GM21576 (cell line): ENCODE results near the gene NAMPT.
"Not testable (repeated sequence)": the region's sequence is repeated elsewhere in the genome, so short reads cannot be mapped to it uniquely, and the experiment has no call there.

Source experiments
- ATAC-seq: cut with Tn5 transposase; IDR thresholded peaks from one replicate; pipeline ENCODE4 v1.9.1; 2021; ENCODE audit warnings: mild to moderate bottlenecking, moderate library complexity; ENCODE audit not compliant: unreplicated experiment

The NAMPT gene

GRCh38 chr7:106236065-106236464, 48.7 kb downstream of the NAMPT start:
- no peak for ATAC-seq

GRCh38 chr7:106234425-106234824, 50.4 kb downstream of the NAMPT start:
- no peak for ATAC-seq

- ATAC-seq = no peak
These were observed 52.8 kb downstream of the NAMPT start for GRCh38 chr7:106231856-106232490.

GRCh38 chr7:106225856-106226255, 58.9 kb downstream of the NAMPT start:
- no peak for ATAC-seq

- ATAC-seq = no peak
These were observed 60.0 kb downstream of the NAMPT start for GRCh38 chr7:106224797-106225196.

GRCh38 chr7:106223156-106223555, 61.6 kb downstream of the NAMPT start:
- ATAC-seq = no peak

- no peak for ATAC-seq
These were observed 62.2 kb downstream of the NAMPT start for GRCh38 chr7:106222545-106222944.

- no peak for ATAC-seq
These were observed 64.5 kb downstream of the NAMPT start for GRCh38 chr7:106220307-106220706.

- ATAC-seq = no peak
These were observed 65.6 kb downstream of the NAMPT start for GRCh38 chr7:106219170-106219569.

- no peak for ATAC-seq
These were observed 66.2 kb downstream of the NAMPT start for GRCh38 chr7:106218546-106218945.

- no peak for ATAC-seq
These were observed 67.8 kb downstream of the NAMPT start for GRCh38 chr7:106216923-106217542.

GRCh38 chr7:106216517-106216922, 68.3 kb downstream of the NAMPT start:
- ATAC-seq = no peak

- ATAC-seq = no peak
These were observed 68.8 kb downstream of the NAMPT start for GRCh38 chr7:106215868-106216516.

- not testable (repeated sequence) for ATAC-seq
These were observed 75.8 kb downstream of the NAMPT start for GRCh38 chr7:106208944-106209343.

- ATAC-seq = no peak
These were observed 77.8 kb downstream of the NAMPT start for GRCh38 chr7:106206826-106207541.

GRCh38 chr7:106205621-106206222, 79.1 kb downstream of the NAMPT start:
- ATAC-seq = peak; percentile 47

GRCh38 chr7:106203473-106203872, 81.3 kb downstream of the NAMPT start:
- no peak for ATAC-seq

- no peak for ATAC-seq
These were observed 83.6 kb downstream of the NAMPT start for GRCh38 chr7:106201164-106201563.

- no peak for ATAC-seq
These were observed 84.9 kb downstream of the NAMPT start for GRCh38 chr7:106199813-106200364.

GRCh38 chr7:106199024-106199423, 85.8 kb downstream of the NAMPT start:
- no peak for ATAC-seq
